Fibroblast of pulmonary artery (primary cell): ENCODE measurements around the gene SLC29A1.

Experiments
- DNase-seq: peaks from one replicate; pipeline ENCODE4 v3.0.0-alpha.2; 2010; ENCODE audit warnings: low read depth
- H3K4me3 ChIP-seq: replicated peaks from 2 replicates; pipeline ENCODE4 v1.5.1; 2011; ENCODE audit warnings: low read depth, mild to moderate bottlenecking, control low read depth, low read length, moderate library complexity
- TF ChIP-seq, protein P1 (sequence below): IDR thresholded peaks from 2 replicates; pipeline ENCODE4 v1.5.1; 2011; ENCODE audit warnings: mild to moderate bottlenecking, control low read depth, low read length, inconsistent platforms; ENCODE audit errors: missing control alignments

Gene SLC29A1

DNA sequence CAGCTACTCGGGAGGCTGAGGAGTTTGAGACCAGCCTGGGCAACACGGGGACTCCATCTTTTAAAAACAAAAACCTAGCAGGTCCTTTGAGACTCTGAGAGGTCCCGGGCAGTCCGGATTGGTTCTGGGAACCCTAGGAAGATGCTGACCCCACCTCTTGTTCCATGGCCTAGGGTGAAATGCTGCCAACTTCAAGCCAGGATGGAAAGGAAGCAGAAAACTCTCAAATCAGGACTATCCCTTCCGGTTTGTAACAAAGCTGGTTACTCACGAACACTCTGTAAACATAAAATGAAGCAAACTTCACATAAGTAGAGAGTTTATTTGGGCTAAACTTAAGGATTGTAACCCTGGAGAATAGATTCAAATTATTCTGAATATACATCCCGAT is 36.8 kb upstream of the SLC29A1 start:
- TF ChIP-seq, protein P1, sequence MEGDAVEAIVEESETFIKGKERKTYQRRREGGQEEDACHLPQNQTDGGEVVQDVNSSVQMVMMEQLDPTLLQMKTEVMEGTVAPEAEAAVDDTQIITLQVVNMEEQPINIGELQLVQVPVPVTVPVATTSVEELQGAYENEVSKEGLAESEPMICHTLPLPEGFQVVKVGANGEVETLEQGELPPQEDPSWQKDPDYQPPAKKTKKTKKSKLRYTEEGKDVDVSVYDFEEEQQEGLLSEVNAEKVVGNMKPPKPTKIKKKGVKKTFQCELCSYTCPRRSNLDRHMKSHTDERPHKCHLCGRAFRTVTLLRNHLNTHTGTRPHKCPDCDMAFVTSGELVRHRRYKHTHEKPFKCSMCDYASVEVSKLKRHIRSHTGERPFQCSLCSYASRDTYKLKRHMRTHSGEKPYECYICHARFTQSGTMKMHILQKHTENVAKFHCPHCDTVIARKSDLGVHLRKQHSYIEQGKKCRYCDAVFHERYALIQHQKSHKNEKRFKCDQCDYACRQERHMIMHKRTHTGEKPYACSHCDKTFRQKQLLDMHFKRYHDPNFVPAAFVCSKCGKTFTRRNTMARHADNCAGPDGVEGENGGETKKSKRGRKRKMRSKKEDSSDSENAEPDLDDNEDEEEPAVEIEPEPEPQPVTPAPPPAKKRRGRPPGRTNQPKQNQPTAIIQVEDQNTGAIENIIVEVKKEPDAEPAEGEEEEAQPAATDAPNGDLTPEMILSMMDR, result no peak
- no peak for DNase-seq
- no peak overlapping the region for H3K4me3 ChIP-seq

DNA sequence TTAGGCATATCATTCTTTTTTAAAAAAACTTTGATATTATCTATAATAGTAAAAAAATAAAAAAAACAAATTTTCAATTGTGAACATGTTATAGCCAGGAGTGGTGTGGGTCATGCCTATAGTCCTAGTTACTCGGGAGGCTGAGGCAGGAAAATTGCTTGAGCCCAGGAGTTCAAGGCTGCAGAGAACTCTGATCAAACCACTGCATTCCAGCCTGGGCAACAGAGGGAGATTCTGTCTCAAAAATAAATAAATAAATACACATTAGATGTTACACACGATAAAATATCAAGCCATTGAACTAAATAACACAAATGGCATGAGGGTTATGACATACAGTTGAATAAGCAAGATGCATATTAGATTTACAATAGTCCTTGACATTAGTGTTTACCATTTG is 34.6 kb upstream of the SLC29A1 start:
- DNase-seq, result no peak
- TF ChIP-seq, protein P1, result no peak
- H3K4me3 ChIP-seq, result no peak overlapping the region

GRCh38 chr6:44189257-44189656 is 34.1 kb upstream of the SLC29A1 start:
- TF ChIP-seq, protein P1, result no peak
- DNase-seq, result no peak
- no peak overlapping the region for H3K4me3 ChIP-seq

- DNase-seq, result no peak
- H3K4me3 ChIP-seq, result no peak overlapping the region
- TF ChIP-seq, protein P1, result no peak
Measured at GRCh38 chr6:44190715-44191114, 32.7 kb upstream of the SLC29A1 start.

- no peak for DNase-seq
- TF ChIP-seq, protein P1, result no peak
- H3K4me3 ChIP-seq, result no peak overlapping the region
Measured at GRCh38 chr6:44192428-44193041, 30.9 kb upstream of the SLC29A1 start.

DNA sequence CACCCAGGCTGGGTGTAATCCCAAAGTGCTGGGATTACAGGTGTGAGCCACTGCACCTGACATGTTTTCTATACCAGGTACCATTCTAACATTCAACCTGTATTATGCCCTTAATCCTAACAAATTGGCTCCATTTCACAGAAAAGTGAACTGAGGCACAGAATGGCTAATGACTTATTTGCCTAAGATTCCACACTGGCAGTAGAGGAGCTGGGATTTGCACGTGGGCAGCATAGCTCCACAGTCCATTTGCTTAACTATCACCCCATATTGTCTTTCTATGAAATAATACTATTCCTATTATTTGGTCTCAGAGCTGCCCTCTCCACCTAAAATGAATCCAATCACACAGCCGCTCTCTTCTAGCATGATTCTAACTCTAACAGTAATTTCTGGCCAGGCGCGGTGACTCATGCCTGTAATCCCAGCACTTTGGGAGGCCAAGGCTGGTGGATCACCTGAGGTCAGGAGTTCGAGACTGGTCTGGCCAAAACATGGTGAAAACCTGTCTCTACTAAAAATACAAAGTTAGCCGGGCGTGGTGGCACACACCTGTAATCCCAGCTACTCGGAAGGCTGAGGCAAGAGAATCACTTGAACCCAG is 30.0 kb upstream of the SLC29A1 start:
- DNase-seq, result no peak

More for the DNA sequence above, 30.0 kb upstream of the SLC29A1 start:
- TF ChIP-seq, protein P1, result no peak
- H3K4me3 ChIP-seq, result no peak overlapping the region
